ENCODE measurements around the gene RANBP6. TPM values are rescaled to one million over a fixed set of nuclear protein-coding genes. Genes with fewer than 3 reads are reported as not detected.

The RANBP6 gene
- polyA plus RNA-seq, 4 donors = 28.4 to 38.6 (median 33.8) TPM

GRCh38 chr9:6007770-6008168, 7.7 kb downstream of the RANBP6 start:
- peak; percentile 63 to 76 (median 76) for DNase-seq (ENCODE audit: low read depth in 4 of 4, low spot score in 3 of 4)

DNA sequence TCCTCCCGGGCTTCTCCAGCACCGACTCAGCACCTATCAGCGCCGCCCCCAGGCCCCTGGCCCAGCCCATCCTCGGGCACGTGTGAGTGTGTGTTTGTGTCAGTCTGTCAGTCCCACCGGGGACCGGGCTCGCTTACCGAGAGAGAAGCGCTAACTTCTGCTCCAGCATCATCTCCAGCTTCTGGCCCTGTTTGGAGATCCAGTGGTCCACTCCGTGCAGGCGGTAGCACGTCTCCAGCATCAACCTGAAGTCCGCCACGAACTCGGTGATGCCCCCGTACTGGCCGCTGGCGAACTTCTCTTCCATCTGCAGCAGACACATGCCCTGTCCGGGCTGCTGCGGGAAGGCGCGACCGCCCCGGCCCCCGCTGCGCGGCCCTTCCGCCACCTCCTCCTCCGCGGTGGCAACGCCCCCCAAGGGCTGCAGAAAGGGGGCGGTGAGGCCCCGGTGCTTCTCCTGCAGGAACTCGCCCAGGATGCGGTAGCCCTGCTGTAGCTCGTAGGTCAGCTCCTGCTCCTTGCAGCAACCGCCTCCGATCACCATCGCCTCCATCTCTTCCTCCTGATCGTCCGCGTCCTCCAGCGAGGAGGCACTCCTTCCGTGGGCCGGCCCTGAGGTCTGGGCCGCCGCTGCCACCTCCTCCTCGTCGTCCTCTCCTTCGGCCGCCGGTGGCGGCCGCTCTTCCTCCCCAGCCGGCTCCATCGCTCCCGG, 8.2 kb downstream of the RANBP6 start:
- peak in 3 of 4 donors; percentile 36 to 51 (median 45) for DNase-seq (ENCODE audit: low read depth in 4 of 4, low spot score in 3 of 4)

- no peak for DNase-seq (ENCODE audit: low read depth in 4 of 4, low spot score in 3 of 4)
These were observed 8.7 kb downstream of the RANBP6 start for GRCh38 chr9:6006749-6007057.

- DNase-seq (ENCODE audit: low read depth in 4 of 4, low spot score in 3 of 4) = no peak
These were observed 14.5 kb downstream of the RANBP6 start for GRCh38 chr9:6000955-6001354.

GRCh38 chr9:5999443-6000101, 15.9 kb downstream of the RANBP6 start:
- DNase-seq (ENCODE audit: low read depth in 4 of 4, low spot score in 3 of 4) = no peak

DNA sequence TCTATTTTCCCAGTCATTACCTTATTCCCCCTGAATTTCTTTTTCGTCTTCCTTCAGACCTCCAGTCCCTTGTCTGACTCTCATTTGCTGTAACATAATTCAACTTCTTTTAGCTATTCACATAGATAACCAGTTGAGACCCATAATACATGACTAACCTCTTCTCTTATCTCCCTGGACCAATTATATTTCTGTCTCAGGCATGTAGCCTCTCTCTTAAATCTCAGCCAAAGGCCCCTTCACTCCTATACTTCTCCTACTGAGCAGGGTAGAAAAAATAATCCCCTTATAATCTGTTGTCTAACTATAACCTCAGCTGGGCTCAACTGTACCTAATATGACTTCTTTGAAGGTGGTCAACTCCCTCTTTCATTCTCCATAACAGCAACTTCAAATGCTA, 20.9 kb downstream of the RANBP6 start:
- DNase-seq (ENCODE audit: low read depth in 4 of 4, low spot score in 3 of 4) = no peak

- DNase-seq (ENCODE audit: low read depth in 4 of 4, low spot score in 3 of 4) = no peak
These were observed 27.2 kb downstream of the RANBP6 start for GRCh38 chr9:5988265-5988664.

GRCh38 chr9:5983042-5983441, 32.4 kb downstream of the RANBP6 start:
- DNase-seq (ENCODE audit: low read depth in 4 of 4, low spot score in 3 of 4) = no peak

- DNase-seq (ENCODE audit: low read depth in 4 of 4, low spot score in 3 of 4) = no peak
These were observed 33.1 kb downstream of the RANBP6 start for GRCh38 chr9:5982317-5982716.

DNA sequence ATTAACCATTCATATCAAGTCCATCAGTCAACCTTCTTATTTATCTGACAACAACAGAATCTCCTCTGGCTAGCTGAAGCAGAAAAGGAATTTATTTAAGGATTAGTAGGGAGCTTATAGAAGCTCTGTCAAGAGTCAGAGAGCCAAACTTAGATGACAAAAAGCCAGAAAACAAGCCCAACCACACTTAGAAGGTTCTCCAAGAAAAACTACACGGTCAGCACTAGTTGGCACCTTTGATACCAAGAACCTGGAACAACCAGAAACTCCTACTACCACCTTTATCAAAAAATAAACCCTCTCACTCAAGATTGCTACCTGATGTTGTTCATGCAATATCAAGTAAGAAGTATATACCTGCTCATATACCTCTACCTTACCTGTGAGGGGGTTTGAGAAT, 36.9 kb downstream of the RANBP6 start:
- no peak for DNase-seq (ENCODE audit: low read depth in 4 of 4, low spot score in 3 of 4)

- no peak for DNase-seq (ENCODE audit: low read depth in 4 of 4, low spot score in 3 of 4)
These were observed 38.6 kb downstream of the RANBP6 start for GRCh38 chr9:5976674-5977397.

GRCh38 chr9:5971740-5972139, 43.7 kb downstream of the RANBP6 start:
- DNase-seq (ENCODE audit: low read depth in 4 of 4, low spot score in 3 of 4) = no peak

Other genes starting within 250 kb of the RANBP6 start
- 10 to 100 TPM; 48.3 to 60.7 (median 57.0) TPM for gene ERMP1, start 182.5 kb downstream of the RANBP6 start, polyA plus RNA-seq (ENCODE audit: insufficient read length in 4 of 4)
- gene MLANA, start 124.7 kb downstream of the RANBP6 start, polyA plus RNA-seq (ENCODE audit: insufficient read length in 4 of 4) = 1 to 10 TPM in 1 of 4 donors, under 1 TPM in 3; 0.61 to 1.4 (median 0.83) TPM
- 10 to 100 TPM; 11.6 to 13.9 (median 12.7) TPM for gene IL33, start 200.2 kb upstream of the RANBP6 start, polyA plus RNA-seq (ENCODE audit: insufficient read length in 4 of 4)

Measured in right renal pelvis (tissue), 4 donors.